ENCODE results near the gene FAM98C. TPM values are rescaled to one million over a fixed set of nuclear protein-coding genes. Genes with fewer than 3 reads are reported as not detected.

The FAM98C gene
- total RNA-seq, 6 donors from 2014 or later, result 16.0 to 75.4 (median 24.2) TPM

DNA sequence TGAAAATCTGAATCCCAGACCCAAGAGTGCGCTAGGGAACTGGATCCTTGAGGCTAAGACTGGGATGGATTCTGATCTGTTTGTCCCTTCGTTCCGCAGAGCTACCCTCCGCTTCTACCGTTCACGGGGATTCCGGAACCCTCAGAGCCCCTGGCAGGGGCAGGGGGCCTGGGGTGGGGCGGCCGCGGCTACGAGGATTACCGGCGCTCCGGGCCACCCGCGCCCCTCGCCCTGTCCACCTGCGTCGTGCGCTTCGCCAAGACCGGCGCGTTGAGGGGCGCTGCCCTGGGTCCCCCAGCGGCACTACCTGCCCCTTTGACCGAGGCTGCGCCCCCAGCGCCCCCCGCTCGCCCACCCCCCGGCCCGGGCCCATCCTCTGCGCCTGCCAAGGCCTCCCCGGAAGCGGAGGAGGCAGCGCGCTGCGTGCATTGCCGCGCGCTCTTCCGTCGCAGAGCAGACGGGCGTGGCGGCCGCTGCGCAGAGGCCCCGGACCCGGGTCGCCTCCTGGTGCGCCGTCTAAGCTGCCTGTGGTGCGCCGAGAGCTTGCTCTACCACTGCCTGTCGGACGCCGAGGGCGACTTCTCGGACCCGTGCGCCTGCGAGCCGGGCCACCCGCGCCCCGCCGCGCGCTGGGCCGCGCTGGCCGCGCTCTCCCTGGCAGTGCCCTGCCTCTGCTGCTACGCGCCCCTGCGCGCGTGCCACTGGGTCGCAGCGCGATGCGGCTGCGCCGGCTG is 7.3 kb upstream of the FAM98C start:
- H3K4me1 ChIP-seq, result peaks cover 0 to 18% (median 0%) of the 10 kb centered on the region in 4 donors

DNA sequence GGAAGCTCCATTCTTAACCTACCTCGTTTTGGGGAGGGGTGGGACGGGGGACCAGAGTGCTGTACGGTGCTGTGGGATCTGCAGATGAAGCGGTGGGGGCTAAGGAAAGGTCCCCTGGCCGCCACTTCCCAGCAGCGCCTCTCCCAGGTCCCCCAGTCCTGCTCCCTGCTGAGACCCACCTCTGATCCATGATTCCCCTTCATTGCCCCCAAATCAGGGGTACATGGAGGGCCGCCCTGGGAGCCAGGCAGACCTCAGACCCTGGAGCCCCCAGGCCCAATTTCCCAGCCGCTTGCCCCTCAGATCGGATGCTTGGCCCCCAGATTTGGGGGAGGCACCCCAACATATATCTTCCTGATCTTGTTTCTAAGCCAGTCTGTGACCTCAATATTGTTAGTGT is 3.8 kb upstream of the FAM98C start:
- 52 to 59% methylated on average over 2 to 9 of the region's 9 CpGs for WGBS, 2 donors
- no peaks in the 10 kb centered on the region for H3K9me3 ChIP-seq
- H3K27me3 ChIP-seq, result peaks cover 0 to 42% (median 8%) of the 10 kb centered on the region in 4 donors
- H3K27ac ChIP-seq, result no peak overlapping the region
- H3K4me1 ChIP-seq, result peaks cover 5 to 29% (median 8%) of the 10 kb centered on the region in 4 donors
- DNase-seq (no peak), ATAC-seq (ENCODE audit: low FRiP score in 2 of 2) (no peak)
- no peaks in the 10 kb centered on the region for H3K36me3 ChIP-seq
- H3K4me3 ChIP-seq, result no peak overlapping the region
- TF ChIP-seq, protein P1, sequence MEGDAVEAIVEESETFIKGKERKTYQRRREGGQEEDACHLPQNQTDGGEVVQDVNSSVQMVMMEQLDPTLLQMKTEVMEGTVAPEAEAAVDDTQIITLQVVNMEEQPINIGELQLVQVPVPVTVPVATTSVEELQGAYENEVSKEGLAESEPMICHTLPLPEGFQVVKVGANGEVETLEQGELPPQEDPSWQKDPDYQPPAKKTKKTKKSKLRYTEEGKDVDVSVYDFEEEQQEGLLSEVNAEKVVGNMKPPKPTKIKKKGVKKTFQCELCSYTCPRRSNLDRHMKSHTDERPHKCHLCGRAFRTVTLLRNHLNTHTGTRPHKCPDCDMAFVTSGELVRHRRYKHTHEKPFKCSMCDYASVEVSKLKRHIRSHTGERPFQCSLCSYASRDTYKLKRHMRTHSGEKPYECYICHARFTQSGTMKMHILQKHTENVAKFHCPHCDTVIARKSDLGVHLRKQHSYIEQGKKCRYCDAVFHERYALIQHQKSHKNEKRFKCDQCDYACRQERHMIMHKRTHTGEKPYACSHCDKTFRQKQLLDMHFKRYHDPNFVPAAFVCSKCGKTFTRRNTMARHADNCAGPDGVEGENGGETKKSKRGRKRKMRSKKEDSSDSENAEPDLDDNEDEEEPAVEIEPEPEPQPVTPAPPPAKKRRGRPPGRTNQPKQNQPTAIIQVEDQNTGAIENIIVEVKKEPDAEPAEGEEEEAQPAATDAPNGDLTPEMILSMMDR (IDR thresholded peaks at IDR 0.05), result no peak
- TF ChIP-seq EP300 (IDR thresholded peaks at IDR 0.05) (no peak), POLR2A (IDR thresholded peaks at IDR 0.05) (no peak), POLR2AphosphoS5 (IDR thresholded peaks at IDR 0.05) (no peak)

More for the DNA sequence above, 7.3 kb upstream of the FAM98C start:
- DNase-seq (peak in 1 of 2 donors; percentile 84), ATAC-seq (ENCODE audit: low FRiP score in 2 of 2) (no peak)
- H3K27me3 ChIP-seq, result peaks cover 0 to 42% (median 8%) of the 10 kb centered on the region in 4 donors
- H3K9me3 ChIP-seq, result no peaks in the 10 kb centered on the region
- H3K36me3 ChIP-seq, result no peaks in the 10 kb centered on the region
- WGBS, 2 donors, result 6 to 7% methylated on average over 9 to 24 of the region's 86 CpGs
- H3K4me3 ChIP-seq, result peak overlapping the region in 3 of 4 donors; percentile 25 to 34 (median 32)
- TF ChIP-seq, protein P1 (IDR thresholded peaks at IDR 0.05), result no peak
- TF ChIP-seq POLR2A (IDR thresholded peaks at IDR 0.05), result peak in 1 of 4 donors; percentile 29
- TF ChIP-seq POLR2AphosphoS5 (IDR thresholded peaks at IDR 0.05), result no peak
- TF ChIP-seq EP300 (IDR thresholded peaks at IDR 0.05), result no peak
- H3K27ac ChIP-seq, result peak overlapping the region in 1 of 4 donors; percentile 21

DNA sequence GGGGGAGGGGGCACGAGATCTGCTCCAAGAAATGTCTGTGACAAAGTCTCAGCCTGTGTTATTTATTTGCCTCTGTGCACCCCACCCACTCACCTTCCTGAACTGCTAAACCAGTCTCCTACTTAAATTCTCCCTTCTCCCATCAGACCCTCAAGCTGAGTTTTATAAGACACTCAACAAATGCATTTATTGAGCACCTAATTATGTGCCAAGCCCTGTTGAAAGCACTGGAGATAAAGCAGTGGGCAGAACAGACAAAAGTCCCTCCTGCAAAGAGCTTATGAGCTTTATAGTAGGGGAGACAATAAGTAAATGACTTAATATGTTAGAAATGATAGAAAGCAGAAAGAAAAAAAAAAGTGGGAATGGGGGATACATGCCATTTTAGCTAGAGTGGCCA is 3.4 kb upstream of the FAM98C start:
- peaks cover 8 to 31% (median 11%) of the 10 kb centered on the region in 4 donors for H3K4me1 ChIP-seq
- TF ChIP-seq POLR2AphosphoS5 (IDR thresholded peaks at IDR 0.05) (no peak), POLR2A (IDR thresholded peaks at IDR 0.05) (no peak), EP300 (IDR thresholded peaks at IDR 0.05) (no peak)
- TF ChIP-seq, protein P1 (IDR thresholded peaks at IDR 0.05), result no peak
- no peaks in the 10 kb centered on the region for H3K36me3 ChIP-seq
- WGBS, 2 donors, result 63 to 100% methylated on average over 1 of the region's 1 CpG
- no peak overlapping the region for H3K27ac ChIP-seq
- no peaks in the 10 kb centered on the region for H3K9me3 ChIP-seq
- no peak overlapping the region for H3K4me3 ChIP-seq
- DNase-seq (no peak), ATAC-seq (ENCODE audit: low FRiP score in 2 of 2) (no peak)
- peaks cover 0 to 37% (median 8%) of the 10 kb centered on the region in 4 donors for H3K27me3 ChIP-seq

DNA sequence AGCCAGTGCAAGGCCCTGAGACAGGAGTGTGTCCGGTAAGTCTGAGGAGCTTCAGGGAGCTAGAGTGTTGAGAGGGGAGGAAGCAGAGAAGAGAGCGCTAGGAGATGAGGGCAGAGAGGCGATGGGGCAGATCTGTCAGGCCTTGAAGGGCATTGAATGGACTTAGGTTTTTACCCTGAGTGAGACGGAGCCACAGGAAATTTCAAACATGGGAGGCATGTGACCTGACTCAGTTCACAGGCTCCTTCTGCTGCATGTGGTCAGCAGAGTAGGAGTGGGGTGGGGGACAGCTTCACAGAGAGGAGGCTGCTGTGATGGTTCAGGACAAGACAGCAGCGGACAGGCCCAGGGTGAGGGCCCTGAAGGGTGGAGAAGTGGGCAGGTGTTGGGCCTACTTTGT is 2.5 kb upstream of the FAM98C start:
- DNase-seq (no peak), ATAC-seq (ENCODE audit: low FRiP score in 2 of 2) (no peak)
- Histone ChIP-seq H3K27ac (no peak overlapping the region), H3K27me3 (peaks cover 0 to 33% (median 6%) of the 10 kb centered on the region in 4 donors), H3K4me3 (no peak overlapping the region), H3K4me1 (peaks cover 8 to 24% (median 12%) of the 10 kb centered on the region in 4 donors), H3K9me3 (no peaks in the 10 kb centered on the region), H3K36me3 (peaks cover 0 to 6% (median 3%) of the 10 kb centered on the region in 4 donors)
- WGBS, 2 donors, result 73 to 81% methylated on average over 5 of the region's 5 CpGs
- TF ChIP-seq, protein P1 (IDR thresholded peaks at IDR 0.05), result no peak
- TF ChIP-seq POLR2A (IDR thresholded peaks at IDR 0.05) (no peak), EP300 (IDR thresholded peaks at IDR 0.05) (no peak)

Data from upper lobe of left lung (tissue), 6 donors.